ENCODE data around the gene SIPA1L3. TPM values are rescaled to one million over a fixed set of nuclear protein-coding genes. Genes with fewer than 3 reads are reported as not detected.

SIPA1L3 gene
- total and polyA plus RNA-seq, 2 experiments from 2014 or later: 13.7 to 23.3 TPM

DNA sequence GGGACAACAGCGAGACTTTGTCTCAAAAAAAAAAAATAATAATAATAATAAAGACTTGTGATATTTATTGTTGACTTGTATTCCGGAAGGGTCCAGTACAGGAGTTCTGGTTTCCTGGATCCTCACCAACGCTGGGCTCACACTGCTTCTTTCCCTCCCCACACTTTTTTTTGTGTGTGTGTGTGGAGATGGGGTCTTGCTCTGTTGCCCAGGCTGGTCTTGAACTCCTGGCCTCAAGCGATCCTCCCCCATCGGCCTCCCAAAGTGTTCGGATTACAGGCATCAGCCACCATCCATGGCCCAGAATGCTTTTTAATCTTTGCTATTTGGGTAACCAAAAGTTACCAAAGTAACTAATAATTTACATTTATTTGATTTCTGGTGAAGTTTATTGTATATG, 39.1 kb downstream of the SIPA1L3 start:
- peaks cover 5% of the 10 kb centered on the region for H4K20me1 ChIP-seq (ENCODE audit: insufficient read depth, poor library complexity, severe bottlenecking)
- peaks cover 73% of the 10 kb centered on the region for H3K79me2 ChIP-seq
- no peak overlapping the region for H3K4me3 ChIP-seq
- H3K4me2 ChIP-seq: no peak overlapping the region
- no peak overlapping the region for H2AFZ ChIP-seq
- no peaks in the 10 kb centered on the region for H3K9me2 ChIP-seq (replicated peaks; ENCODE audit: insufficient read depth)
- H3K36me3 ChIP-seq (replicated peaks; ENCODE audit: insufficient read depth, low read depth): no peaks in the 10 kb centered on the region
- WGBS (ENCODE audit: low lambda C conversion rate, missing lambda C conversion rate): 98% methylated on average over 6 of the region's 6 CpGs
- H3K27me3 ChIP-seq: no peaks in the 10 kb centered on the region
- TF ChIP-seq EZH2phosphoT487 (IDR thresholded peaks at IDR 0.05; ENCODE audit: low read depth, severe bottlenecking, unreplicated experiment) (no peak), EZH2 (IDR thresholded peaks at IDR 0.05; ENCODE audit: borderline replicate concordance) (no peak)
- TF ChIP-seq, protein P1, sequence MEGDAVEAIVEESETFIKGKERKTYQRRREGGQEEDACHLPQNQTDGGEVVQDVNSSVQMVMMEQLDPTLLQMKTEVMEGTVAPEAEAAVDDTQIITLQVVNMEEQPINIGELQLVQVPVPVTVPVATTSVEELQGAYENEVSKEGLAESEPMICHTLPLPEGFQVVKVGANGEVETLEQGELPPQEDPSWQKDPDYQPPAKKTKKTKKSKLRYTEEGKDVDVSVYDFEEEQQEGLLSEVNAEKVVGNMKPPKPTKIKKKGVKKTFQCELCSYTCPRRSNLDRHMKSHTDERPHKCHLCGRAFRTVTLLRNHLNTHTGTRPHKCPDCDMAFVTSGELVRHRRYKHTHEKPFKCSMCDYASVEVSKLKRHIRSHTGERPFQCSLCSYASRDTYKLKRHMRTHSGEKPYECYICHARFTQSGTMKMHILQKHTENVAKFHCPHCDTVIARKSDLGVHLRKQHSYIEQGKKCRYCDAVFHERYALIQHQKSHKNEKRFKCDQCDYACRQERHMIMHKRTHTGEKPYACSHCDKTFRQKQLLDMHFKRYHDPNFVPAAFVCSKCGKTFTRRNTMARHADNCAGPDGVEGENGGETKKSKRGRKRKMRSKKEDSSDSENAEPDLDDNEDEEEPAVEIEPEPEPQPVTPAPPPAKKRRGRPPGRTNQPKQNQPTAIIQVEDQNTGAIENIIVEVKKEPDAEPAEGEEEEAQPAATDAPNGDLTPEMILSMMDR (IDR thresholded peaks at IDR 0.05; ENCODE audit: poor library complexity): no peak
- DNase-seq (ENCODE audit: low spot score): no peak
- H3K9me3 ChIP-seq (ENCODE audit: low read depth): no peaks in the 10 kb centered on the region
- H3K27ac ChIP-seq: no peak overlapping the region
- H3K4me1 ChIP-seq (ENCODE audit: insufficient read depth): peaks cover 20% of the 10 kb centered on the region

DNA sequence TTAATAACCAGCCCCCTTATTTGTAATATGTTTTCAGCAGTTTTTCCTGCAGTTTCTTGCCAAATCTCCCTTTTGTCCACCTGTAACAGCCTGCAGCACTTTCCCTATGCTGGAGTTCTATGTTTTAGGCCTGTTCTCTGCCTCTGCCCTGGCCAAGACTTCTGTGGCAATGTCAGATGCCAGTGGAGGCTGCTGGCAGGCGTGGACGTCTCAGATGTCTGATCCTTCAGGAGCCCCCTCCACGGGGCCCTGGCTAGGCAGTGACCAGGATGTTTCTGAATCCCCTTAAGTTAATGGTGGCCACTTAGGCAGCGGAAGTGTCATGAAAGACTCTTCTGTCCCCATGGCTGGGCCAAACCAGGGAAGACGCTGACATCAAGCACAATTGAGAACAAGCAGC, 40.8 kb downstream of the SIPA1L3 start:
- Histone ChIP-seq H2AFZ (no peak overlapping the region), H3K9me2 (replicated peaks; ENCODE audit: insufficient read depth) (no peaks in the 10 kb centered on the region), H3K79me2 (peaks cover 81% of the 10 kb centered on the region), H3K27ac (no peak overlapping the region), H3K27me3 (no peaks in the 10 kb centered on the region), H3K4me1 (ENCODE audit: insufficient read depth) (peaks cover 15% of the 10 kb centered on the region), H3K4me3 (no peak overlapping the region), H4K20me1 (ENCODE audit: insufficient read depth, poor library complexity, severe bottlenecking) (peaks cover 5% of the 10 kb centered on the region), H3K4me2 (no peak overlapping the region), H3K9me3 (ENCODE audit: low read depth) (no peaks in the 10 kb centered on the region), H3K36me3 (replicated peaks; ENCODE audit: insufficient read depth, low read depth) (no peaks in the 10 kb centered on the region)
- no peak for DNase-seq (ENCODE audit: low spot score)
- 91% methylated on average over 5 of the region's 5 CpGs for WGBS (ENCODE audit: low lambda C conversion rate, missing lambda C conversion rate)
- TF ChIP-seq EZH2 (IDR thresholded peaks at IDR 0.05; ENCODE audit: borderline replicate concordance) (no peak), EZH2phosphoT487 (IDR thresholded peaks at IDR 0.05; ENCODE audit: low read depth, severe bottlenecking, unreplicated experiment) (no peak)
- TF ChIP-seq, protein P1 (IDR thresholded peaks at IDR 0.05; ENCODE audit: poor library complexity): no peak

DNA sequence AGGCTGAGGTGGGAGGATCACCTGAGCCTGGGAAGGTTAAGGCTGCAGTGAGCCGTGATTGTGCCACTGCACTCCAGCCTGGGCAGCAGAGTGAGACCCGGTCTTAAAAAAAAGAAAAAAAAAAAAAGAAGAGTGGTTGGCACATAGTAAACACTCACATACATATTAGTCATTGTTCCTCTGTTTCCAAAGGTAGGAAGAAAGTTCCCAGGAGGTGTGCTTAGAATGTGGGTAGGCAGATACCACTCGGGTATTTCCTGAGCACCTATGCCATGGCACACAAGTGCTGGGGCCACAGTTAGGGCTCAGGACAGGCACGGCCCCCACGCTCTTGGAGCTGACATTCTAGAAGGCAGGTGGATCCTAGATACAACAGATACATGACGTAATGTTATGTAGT, 41.4 kb downstream of the SIPA1L3 start:
- Histone ChIP-seq H3K4me3 (no peak overlapping the region), H3K4me2 (no peak overlapping the region), H4K20me1 (ENCODE audit: insufficient read depth, poor library complexity, severe bottlenecking) (peaks cover 7% of the 10 kb centered on the region), H3K79me2 (peaks cover 86% of the 10 kb centered on the region), H3K4me1 (ENCODE audit: insufficient read depth) (peaks cover 11% of the 10 kb centered on the region), H3K9me2 (replicated peaks; ENCODE audit: insufficient read depth) (no peaks in the 10 kb centered on the region), H3K9me3 (ENCODE audit: low read depth) (no peaks in the 10 kb centered on the region), H3K27me3 (no peaks in the 10 kb centered on the region), H3K27ac (no peak overlapping the region), H3K36me3 (replicated peaks; ENCODE audit: insufficient read depth, low read depth) (no peaks in the 10 kb centered on the region), H2AFZ (no peak overlapping the region)
- WGBS (ENCODE audit: low lambda C conversion rate, missing lambda C conversion rate): 93% methylated on average over 6 of the region's 6 CpGs
- DNase-seq (ENCODE audit: low spot score): no peak
- TF ChIP-seq EZH2 (IDR thresholded peaks at IDR 0.05; ENCODE audit: borderline replicate concordance) (no peak), EZH2phosphoT487 (IDR thresholded peaks at IDR 0.05; ENCODE audit: low read depth, severe bottlenecking, unreplicated experiment) (no peak)
- TF ChIP-seq, protein P1 (IDR thresholded peaks at IDR 0.05; ENCODE audit: poor library complexity): no peak
